AG20443 (cell line): ENCODE data around the gene MEG3.

ENCODE experiments used
- DNase-seq: peaks from one replicate; pipeline ENCODE4 v3.0.0; 2012; ENCODE audit warnings: low spot score, mixed read lengths

The MEG3 gene

DNA sequence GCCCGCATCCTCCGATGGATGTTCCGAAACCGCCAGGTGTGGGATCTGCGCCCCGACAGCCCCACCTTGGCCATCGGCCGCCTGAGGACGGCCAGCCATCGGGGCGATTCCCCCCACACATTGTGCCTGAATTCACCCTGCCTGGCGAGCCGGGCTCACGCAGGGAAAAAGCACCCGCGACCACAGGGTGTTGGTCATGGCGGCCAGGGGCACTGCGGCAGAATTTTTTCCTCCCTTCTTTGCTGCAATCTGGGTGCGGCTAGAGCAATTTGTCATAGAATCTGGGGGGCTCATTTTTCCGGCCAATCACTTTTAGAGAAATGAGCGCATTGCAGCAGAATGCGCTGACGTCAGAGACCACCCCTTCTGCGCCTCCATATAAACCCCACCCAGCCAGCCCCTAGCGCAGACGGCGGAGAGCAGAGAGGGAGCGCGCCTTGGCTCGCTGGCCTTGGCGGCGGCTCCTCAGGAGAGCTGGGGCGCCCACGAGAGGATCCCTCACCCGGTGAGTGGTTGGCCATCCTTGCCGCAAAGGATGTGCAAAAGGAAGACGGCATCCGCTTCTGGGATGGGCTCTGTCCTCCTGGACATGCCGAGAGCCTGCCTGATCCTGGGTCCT is at the start of gene MEG3:
Gene MEG3 (plus strand): TSS at position 406 of the 619 bp plus-strand sequence.
- peak; percentile 79 for DNase-seq

GRCh38 chr14:100776681-100777365 is 49.1 kb upstream of the MEG3 start:
- no peak for DNase-seq

- no peak for DNase-seq
These were observed 48.5 kb upstream of the MEG3 start for GRCh38 chr14:100777366-100777817.

DNA sequence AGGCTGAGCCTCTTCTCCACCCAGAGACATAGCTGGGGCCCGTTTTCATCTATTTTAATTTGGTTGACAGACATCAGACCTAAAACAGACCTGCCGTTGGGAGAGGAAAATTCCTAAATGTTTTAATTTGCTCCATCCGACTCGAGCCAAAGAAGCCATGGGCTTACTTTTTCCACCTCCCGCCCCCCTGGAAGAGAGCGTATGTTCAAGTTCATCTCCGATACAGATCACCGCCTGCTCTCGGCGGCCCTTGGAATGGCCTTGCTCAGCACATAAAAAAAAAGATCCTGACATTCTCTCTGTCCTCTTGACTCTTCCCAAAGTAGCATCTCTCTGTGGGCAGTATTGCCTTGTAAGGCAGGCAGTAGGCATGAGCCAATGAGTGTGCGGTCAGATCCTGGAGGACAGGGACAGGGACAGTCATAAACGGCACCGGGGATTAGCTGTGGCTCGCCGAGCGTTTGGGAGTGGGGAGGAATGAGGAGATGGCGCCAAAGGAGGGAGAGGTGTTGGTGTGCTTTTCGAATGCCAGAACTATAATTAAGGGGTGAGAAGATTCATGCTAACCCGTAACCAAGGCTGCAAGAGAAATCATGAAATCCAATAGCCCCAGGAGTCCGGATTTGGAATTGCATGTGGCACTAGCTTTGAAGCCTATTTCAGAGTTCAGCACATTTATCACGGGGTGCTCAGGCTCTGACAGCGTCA is 47.9 kb upstream of the MEG3 start:
- DNase-seq, result no peak

- DNase-seq, result no peak
These were observed 47.4 kb upstream of the MEG3 start for GRCh38 chr14:100778526-100778882.

GRCh38 chr14:100778951-100779690 is 46.8 kb upstream of the MEG3 start:
- peak; percentile 43 for DNase-seq

DNA sequence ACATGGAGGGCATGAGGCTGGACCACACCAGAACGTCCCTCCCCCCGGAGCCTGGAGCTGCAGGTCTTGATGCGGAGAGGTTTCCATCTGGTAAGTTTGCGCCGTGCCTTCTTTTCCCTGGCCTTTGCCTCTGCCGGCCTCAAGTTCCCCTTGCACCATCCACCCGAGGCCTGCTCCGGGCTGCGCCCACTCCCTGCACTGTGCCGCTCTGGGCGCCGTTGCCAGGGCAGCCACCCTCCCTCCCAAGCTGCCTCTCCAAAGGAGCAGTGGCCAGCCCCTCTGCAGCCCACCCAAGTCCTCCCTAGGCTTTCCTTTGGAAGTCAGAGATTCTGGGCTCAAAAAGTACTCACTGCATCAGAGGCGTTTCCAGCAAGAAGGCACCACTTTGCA is 46.2 kb upstream of the MEG3 start:
- DNase-seq, result no peak

- DNase-seq, result no peak
These were observed 45.7 kb upstream of the MEG3 start for GRCh38 chr14:100780246-100780645.

DNA sequence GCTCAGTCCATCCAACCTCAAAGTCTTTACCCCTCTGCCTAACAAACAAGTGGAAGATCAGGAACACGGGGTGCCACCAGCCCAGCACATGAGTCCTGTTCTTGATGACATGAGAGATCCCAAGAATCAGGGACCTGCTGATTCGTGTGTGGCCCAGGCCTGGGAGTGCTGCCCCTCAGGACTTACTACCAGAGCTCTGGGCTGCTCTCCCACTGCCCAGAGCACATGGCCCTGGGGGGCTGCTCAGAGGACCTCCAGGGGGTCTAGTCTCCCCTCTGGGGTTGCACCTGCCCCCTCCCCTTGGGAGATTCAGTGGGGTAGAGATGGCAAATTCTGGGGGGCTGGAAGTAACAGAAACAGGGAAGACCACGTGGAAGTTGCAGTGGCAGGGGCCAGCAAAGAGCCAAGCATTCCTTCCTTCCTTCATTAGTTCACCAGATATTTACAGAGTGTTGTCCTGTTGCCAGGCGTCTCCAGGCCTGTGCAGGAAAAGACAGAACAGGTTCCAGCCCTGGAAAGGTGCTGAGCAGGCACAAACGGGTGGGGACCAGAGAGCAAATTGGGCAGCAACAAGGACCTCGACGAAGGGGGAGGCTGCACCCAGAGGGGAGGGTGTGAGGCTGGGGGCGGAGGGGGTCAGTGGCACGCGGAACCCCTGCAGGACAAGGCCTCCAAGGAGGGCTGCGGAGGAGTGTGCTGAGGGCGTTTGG is 45.1 kb upstream of the MEG3 start:
- no peak for DNase-seq

- no peak for DNase-seq
These were observed 44.0 kb upstream of the MEG3 start for GRCh38 chr14:100781952-100782351.

DNA sequence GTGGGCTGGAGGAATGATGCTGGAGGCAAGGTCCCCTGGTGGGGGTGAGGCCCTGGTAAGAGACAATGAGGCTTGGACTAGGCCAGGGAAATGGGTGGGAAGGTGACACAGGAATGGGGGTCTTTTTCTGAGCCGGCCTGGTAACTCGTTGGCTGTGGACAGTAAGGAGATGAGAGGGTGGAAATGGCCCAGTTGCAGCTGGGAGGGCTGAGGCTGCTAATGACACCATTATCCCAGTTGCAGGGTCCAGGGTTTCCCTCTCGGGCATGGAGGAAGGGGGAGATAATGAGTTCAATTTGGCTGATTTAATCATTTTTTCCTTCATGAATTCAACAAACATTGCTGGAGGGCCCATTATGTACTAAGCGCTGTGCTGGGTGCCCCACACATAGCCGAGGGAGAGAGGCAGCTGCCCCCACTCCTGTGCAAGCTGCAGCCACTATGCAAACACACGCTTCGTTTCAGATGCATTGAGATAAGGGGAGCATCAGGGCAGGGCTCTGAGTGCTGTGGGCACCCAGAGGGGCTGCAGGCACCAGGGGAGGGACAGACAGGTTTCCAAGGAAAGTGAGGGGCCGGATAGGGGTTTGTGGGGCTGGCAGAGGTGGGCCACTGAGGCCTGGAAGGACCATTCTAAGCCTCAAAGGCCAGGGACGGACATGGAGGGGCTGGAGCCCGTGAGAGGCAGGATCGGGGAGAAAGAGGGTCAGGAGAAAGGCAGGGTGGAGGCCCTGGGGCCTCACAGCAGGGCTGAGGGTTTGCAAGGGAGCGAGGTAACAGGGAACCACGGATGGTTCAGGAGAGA is 43.2 kb upstream of the MEG3 start:
- DNase-seq, result no peak

GRCh38 chr14:100783630-100784370 is 42.1 kb upstream of the MEG3 start:
- DNase-seq, result no peak

DNA sequence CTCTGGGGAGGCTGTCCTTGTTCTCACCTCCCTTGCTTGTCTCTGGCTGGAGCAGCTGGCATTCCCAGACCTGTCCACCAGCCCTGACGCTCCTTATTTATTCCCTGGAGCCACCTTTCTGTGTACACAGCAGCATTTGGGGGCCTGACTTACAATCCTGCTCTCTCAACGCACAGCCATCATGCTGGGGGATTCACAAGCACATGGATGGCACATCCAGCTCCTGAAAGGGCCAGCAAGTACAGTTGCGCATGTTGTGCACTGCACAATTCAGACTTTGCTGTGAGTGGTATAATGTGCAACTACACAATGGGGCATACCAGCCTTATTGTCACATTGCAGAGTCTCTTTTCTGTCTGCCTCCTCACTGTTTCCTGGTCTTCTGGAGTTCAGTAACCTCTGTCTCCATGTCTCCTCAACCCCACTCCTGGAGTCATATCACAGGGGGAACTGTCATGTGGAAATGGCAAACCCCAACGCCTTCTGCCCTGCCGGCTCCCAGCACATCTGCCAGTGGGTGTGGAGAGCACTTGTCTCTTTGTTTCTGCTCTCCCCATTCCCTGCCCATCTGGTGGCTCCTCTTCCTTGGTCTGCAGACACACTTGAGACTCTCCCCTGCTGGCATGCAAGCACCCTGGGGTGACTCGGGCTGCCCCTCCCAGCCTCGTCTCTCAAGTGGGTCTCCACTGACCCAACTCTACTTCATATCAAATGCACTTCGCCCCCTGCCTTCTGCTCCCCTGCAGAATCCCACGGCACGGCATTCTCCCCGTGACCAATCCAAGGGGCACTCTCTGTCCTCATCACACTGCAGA is 41.2 kb upstream of the MEG3 start:
- DNase-seq, result no peak

DNA sequence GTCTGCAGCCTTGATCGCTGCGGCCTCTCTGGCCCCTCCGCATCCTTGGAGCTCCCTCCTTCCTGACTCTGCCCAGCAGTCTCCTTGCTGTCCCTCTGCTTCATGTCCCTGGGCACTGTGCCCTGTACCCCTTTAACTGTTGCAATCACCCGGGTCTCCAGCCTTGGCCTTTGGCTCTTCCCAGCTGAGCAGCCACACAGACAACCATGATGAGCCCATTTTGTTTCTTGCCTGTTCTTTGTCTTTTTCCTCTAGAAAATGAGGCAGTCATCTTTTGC is 40.6 kb upstream of the MEG3 start:
- DNase-seq, result no peak

DNA sequence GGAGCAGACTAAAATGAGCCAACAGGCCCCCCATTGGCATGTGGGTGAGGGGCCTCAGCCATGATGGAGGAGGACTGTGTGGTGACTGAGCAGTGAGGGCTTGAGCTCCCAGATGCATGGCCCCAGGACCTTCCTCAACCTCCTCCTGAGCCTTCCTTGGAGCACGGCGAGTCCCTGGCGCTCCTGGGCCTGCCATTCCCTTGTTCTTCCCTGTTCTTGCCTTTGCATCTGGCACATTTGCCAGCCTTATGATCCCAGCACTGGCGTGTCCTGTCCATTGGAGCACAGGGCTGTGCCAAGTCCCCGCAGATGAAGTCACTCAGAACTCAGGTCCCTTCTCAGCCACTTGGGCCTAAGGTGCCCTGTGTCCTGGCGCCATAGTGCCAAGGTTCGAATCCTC is 40.3 kb upstream of the MEG3 start:
- no peak for DNase-seq

GRCh38 chr14:100786131-100786530 is 39.8 kb upstream of the MEG3 start:
- DNase-seq, result no peak

GRCh38 chr14:100786576-100787219 is 39.2 kb upstream of the MEG3 start:
- no peak for DNase-seq

GRCh38 chr14:100787659-100788058 is 38.3 kb upstream of the MEG3 start:
- no peak for DNase-seq

- DNase-seq, result no peak
These were observed 37.4 kb upstream of the MEG3 start for GRCh38 chr14:100788517-100788916.
